HCT116 (cell line): ENCODE results near the gene NR6A1. TPM values are rescaled to one million over a fixed set of nuclear protein-coding genes. Genes with fewer than 3 reads are reported as not detected.

Source experiments
- ATAC-seq: fragments of 200-7000 bp; cut with Tn5 transposase; 2 replicates; pipeline ENCODE4 v1.9.1; 2020; ENCODE audit warnings: mild to moderate bottlenecking, moderate library complexity
- BruUV-seq: library from RNA; stranded (reverse); fragments of 400-500 nt; replicated peaks from 2 replicates; lab custom pipeline; 2021; lab: Mats Ljungman, UMichigan
- CTCF ChIA-PET: fragments of 300-600 bp; sonication (Branson Sonifier 250); formaldehyde crosslinking; loops from one replicate; lab custom pipeline; 2021; ENCODE audit warnings: antibody characterized with exemption; lab: Charles Lee
- POLR2A ChIA-PET: fragments of 300-600, 350-600 bp; sonication (Branson Sonifier 250); formaldehyde crosslinking; loops from one replicate; lab custom pipeline; 2021; ENCODE audit warnings: antibody characterized with exemption; lab: Charles Lee
- RAD21 ChIA-PET, 2 experiments: fragments of 300-600 bp; sonication (Branson Sonifier 250); formaldehyde crosslinking; loops; one replicate each; lab custom pipeline; 2023; ENCODE audit warnings: low total read pairs in 2 of 2; ENCODE audit not compliant: uncharacterized antibody in 2 of 2, unreplicated experiment in 2 of 2, low non-redundant PET in 1 of 2; lab: Charles Lee
- DNase-seq: peaks from one replicate; pipeline ENCODE4 v3.0.0-alpha.2; 2010; ENCODE audit warnings: low read depth, low spot score
- H2AFZ ChIP-seq: fragments of 200-600 bp; shearing (Covaris generic), sonication (generic); 2 replicates; pipeline ENCODE4 v1.6.1; 2017; ENCODE audit warnings: low read depth, mixed run types, mixed read lengths, antibody characterized with exemption, low read length; ENCODE audit not compliant: poor library complexity, severe bottlenecking
- H3K27ac ChIP-seq: 2 replicates; pipeline ENCODE4 v1.5.1; 2012; ENCODE audit warnings: low read depth, low read length
- H3K27me3 ChIP-seq: fragments of 200-600 bp; sonication (generic); 2 replicates; pipeline ENCODE4 v1.6.1; 2016; ENCODE audit warnings: mixed run types, low read length, mixed read lengths; ENCODE audit not compliant: insufficient read depth
- H3K36me3 ChIP-seq, 2 experiments: fragments of 200-500 bp in 1 of 2; fragments of 200-600 bp in 1 of 2; sonication (Bioruptor generic) in 1 of 2; sonication (generic) in 1 of 2; 2 replicates each; pipeline versions ENCODE4 v1.5.1 to v1.6.1; 2014 to 2016; ENCODE audit warnings: low read length in 2 of 2, inconsistent platforms in 1 of 2, mixed read lengths in 1 of 2, mixed run types in 1 of 2; ENCODE audit not compliant: insufficient read depth in 2 of 2, control insufficient read depth in 1 of 2
- H3K4me1 ChIP-seq, 2 experiments: fragments of 200-600 bp in 1 of 2; sonication (generic) in 1 of 2; 2 replicates each; pipeline versions ENCODE4 v1.5.1 to v1.6.1; 2012 to 2017; ENCODE audit warnings: low read length in 2 of 2, inconsistent platforms in 1 of 2, mild to moderate bottlenecking in 1 of 2, mixed read lengths in 1 of 2, mixed run types in 1 of 2, moderate library complexity in 1 of 2; ENCODE audit not compliant: insufficient read depth in 2 of 2, control insufficient read depth in 1 of 2
- H3K4me2 ChIP-seq: fragments of 200-600 bp; sonication (generic); 2 replicates; pipeline ENCODE4 v1.6.1; 2017; ENCODE audit warnings: mixed run types, low read length, mixed read lengths
- H3K4me3 ChIP-seq, 2 experiments: fragments of 200-600 bp in 1 of 2; sonication (generic) in 1 of 2; replicated peaks in 1 of 2; 2 replicates each; pipeline ENCODE4 v1.5.1; 2011 to 2016; ENCODE audit warnings: low read length in 2 of 2, control low read depth in 1 of 2, low read depth in 1 of 2, mild to moderate bottlenecking in 1 of 2, mixed read lengths in 1 of 2, mixed run types in 1 of 2
- H3K79me2 ChIP-seq: fragments of 200-600 bp; sonication (generic); 2 replicates; pipeline ENCODE4 v1.6.1; 2017; ENCODE audit warnings: mild to moderate bottlenecking, mixed run types, low read length, moderate library complexity, mixed read lengths; ENCODE audit not compliant: insufficient read depth
- H3K9ac ChIP-seq: fragments of 200-600 bp; sonication (generic); 2 replicates; pipeline ENCODE4 v1.6.1; 2016; ENCODE audit warnings: low read length, mixed read lengths
- H3K9me2 ChIP-seq: fragments of 200-600 bp; sonication (generic), shearing (Covaris generic); 2 replicates; pipeline ENCODE4 v1.6.1; 2017; ENCODE audit warnings: mixed run types, mild to moderate bottlenecking, moderate library complexity; ENCODE audit not compliant: insufficient read depth
- H3K9me3 ChIP-seq, 2 experiments: fragments of 200-500 bp in 1 of 2; fragments of 200-600 bp in 1 of 2; sonication (Bioruptor generic) in 1 of 2; sonication (generic) in 1 of 2; 2 replicates each; pipeline ENCODE4 v1.6.1; 2014 to 2017; ENCODE audit warnings: low read length in 2 of 2, mixed read lengths in 2 of 2, inconsistent platforms in 1 of 2, low read depth in 1 of 2, mild to moderate bottlenecking in 1 of 2, mixed run types in 1 of 2, moderate library complexity in 1 of 2; ENCODE audit not compliant: control insufficient read depth in 1 of 2, insufficient read depth in 1 of 2
- H4K20me1 ChIP-seq: fragments of 200-600 bp; sonication (generic), shearing (Covaris generic); 2 replicates; pipeline ENCODE4 v1.6.1; 2017; ENCODE audit warnings: mixed run types, mild to moderate bottlenecking, moderate library complexity; ENCODE audit not compliant: insufficient read depth
- ATF3 ChIP-seq: IDR thresholded peaks from 2 replicates; pipeline ENCODE4 v1.6.1; 2012
- CBX3 ChIP-seq: IDR thresholded peaks from 2 replicates; pipeline ENCODE4 v1.6.1; 2012; ENCODE audit warnings: low read depth
- EGR1 ChIP-seq: IDR thresholded peaks from 2 replicates; pipeline ENCODE4 v1.6.1; 2012; ENCODE audit warnings: low read depth
- EZH2phosphoT487 ChIP-seq: fragments of 200-600 bp; IDR thresholded peaks from 2 replicates; pipeline ENCODE4 v1.6.1; 2018; ENCODE audit warnings: antibody characterized with exemption, borderline replicate concordance
- JUND ChIP-seq: IDR thresholded peaks from 2 replicates; pipeline ENCODE4 v1.6.1; 2012
- MAX ChIP-seq: IDR thresholded peaks from 2 replicates; pipeline ENCODE4 v1.6.1; 2012
- RAD21 ChIP-seq: IDR thresholded peaks from 2 replicates; pipeline ENCODE4 v1.6.1; 2012; ENCODE audit warnings: low read depth, mild to moderate bottlenecking
- REST ChIP-seq: IDR thresholded peaks from 2 replicates; pipeline ENCODE4 v1.6.1; 2012; ENCODE audit warnings: low read depth
- ZFX ChIP-seq: fragments of 450-650 bp; IDR thresholded peaks from 2 replicates; pipeline ENCODE4 v1.6.1; 2017
- ZNF274 ChIP-seq: fragments of 200-500 bp; sonication (Bioruptor generic); IDR thresholded peaks from 2 replicates; pipeline ENCODE4 v1.6.1; 2014; ENCODE audit warnings: mild to moderate bottlenecking, low read depth, low read length, inconsistent platforms
- intact Hi-C: fragments of 100-400 bp; cut with micrococcal nuclease; formaldehyde crosslinking; loops from 2 replicates; pipeline ENCODE4 v1.10.0; 2022
- total RNA-seq: library from RNA; stranded (reverse); gene quantifications from one replicate; pipeline ENCODE4 v1.2.1, GENCODE V29; 2021; ENCODE audit not compliant: unreplicated experiment

The NR6A1 gene
- total RNA-seq, 1 experiment from 2014 or later, result 9.9 TPM

- Histone ChIP-seq H3K4me1 (no peaks in the 10 kb centered on the region), H3K79me2 (no peaks in the 10 kb centered on the region; the same call in 1 of the 2 replicates), H3K36me3 (no peaks in the 10 kb centered on the region), H3K9me2 (no peaks in the 10 kb centered on the region), H3K4me3 (no peak overlapping the region), H3K9me3 (no peaks in the 10 kb centered on the region), H3K27ac (no peak overlapping the region), H3K9ac (no peak overlapping the region), H3K4me2 (no peak overlapping the region), H4K20me1 (no peaks in the 10 kb centered on the region), H3K27me3 (no peaks in the 10 kb centered on the region), H2AFZ (no peak overlapping the region)
- TF ChIP-seq ZFX, result no peak
- no peak for TF ChIP-seq EGR1
- TF ChIP-seq CBX3, result no peak
- TF ChIP-seq REST, result no peak
- TF ChIP-seq JUND, result no peak
- no peak for TF ChIP-seq MAX
- TF ChIP-seq EZH2phosphoT487, result no peak
- TF ChIP-seq ZNF274, result no peak
- no peak for TF ChIP-seq RAD21
- TF ChIP-seq ATF3, result no peak
- DNase-seq (no peak), ATAC-seq (no peak)
- BruUV-seq, result no TSS peak
- RAD21 ChIA-PET, result no interaction called here
- POLR2A ChIA-PET, result no interaction called here
- intact Hi-C loops, result no loop called here
- CTCF ChIA-PET, result no interaction called here
Observed at GRCh38 chr9:124685217-124685616, 85.9 kb downstream of the NR6A1 start.
